ENCODE results near the gene AVEN.

AVEN gene

GRCh38 chr15:33839540-33839939, 199.5 kb downstream of the AVEN start:
- TF ChIP-seq, protein P1, sequence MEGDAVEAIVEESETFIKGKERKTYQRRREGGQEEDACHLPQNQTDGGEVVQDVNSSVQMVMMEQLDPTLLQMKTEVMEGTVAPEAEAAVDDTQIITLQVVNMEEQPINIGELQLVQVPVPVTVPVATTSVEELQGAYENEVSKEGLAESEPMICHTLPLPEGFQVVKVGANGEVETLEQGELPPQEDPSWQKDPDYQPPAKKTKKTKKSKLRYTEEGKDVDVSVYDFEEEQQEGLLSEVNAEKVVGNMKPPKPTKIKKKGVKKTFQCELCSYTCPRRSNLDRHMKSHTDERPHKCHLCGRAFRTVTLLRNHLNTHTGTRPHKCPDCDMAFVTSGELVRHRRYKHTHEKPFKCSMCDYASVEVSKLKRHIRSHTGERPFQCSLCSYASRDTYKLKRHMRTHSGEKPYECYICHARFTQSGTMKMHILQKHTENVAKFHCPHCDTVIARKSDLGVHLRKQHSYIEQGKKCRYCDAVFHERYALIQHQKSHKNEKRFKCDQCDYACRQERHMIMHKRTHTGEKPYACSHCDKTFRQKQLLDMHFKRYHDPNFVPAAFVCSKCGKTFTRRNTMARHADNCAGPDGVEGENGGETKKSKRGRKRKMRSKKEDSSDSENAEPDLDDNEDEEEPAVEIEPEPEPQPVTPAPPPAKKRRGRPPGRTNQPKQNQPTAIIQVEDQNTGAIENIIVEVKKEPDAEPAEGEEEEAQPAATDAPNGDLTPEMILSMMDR (IDR thresholded peaks at IDR 0.05; ENCODE audit: insufficient read depth, low read length, missing control alignments), result no peak
- no peak overlapping the region for H3K4me3 ChIP-seq (ENCODE audit: low read depth, low read length)
- DNase-seq (ENCODE audit: low read depth, low spot score), result no peak
- ChIA-PET CTCF (no interaction called here), POLR2A (no interaction called here)

DNA sequence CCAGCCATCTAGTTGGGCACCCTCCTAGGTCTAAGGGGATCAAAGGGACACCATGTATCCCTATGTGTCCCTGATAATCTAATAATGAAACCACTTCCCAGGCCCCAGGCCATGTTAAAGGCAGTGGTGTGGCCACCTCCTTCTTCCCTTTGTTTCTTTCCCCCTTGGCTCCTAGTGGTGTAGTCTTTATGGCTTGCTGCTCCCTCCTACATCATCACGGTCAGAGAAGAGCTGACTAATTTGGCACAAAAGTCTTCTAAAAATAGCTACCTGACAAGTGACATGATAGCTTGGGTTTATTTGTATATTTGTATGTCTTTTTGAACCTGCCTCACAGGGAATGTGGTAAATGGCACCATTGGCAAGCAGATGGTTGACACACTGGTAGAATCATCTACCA, 201.7 kb downstream of the AVEN start:
- ChIA-PET CTCF (no interaction called here), POLR2A (no interaction called here)
- DNase-seq (ENCODE audit: low read depth, low spot score), result no peak
- TF ChIP-seq, protein P1 (IDR thresholded peaks at IDR 0.05; ENCODE audit: insufficient read depth, low read length, missing control alignments), result no peak
- no peak overlapping the region for H3K4me3 ChIP-seq (ENCODE audit: low read depth, low read length)

- H3K4me3 ChIP-seq (ENCODE audit: low read depth, low read length), result no peak overlapping the region
- ChIA-PET POLR2A (interaction anchor here (0.6 kb wide), 1 partner anchor 29 kb away, joined by 3 read pairs; no protein-coding TSS in a partner anchor), CTCF (no interaction called here)
- TF ChIP-seq, protein P1 (IDR thresholded peaks at IDR 0.05; ENCODE audit: insufficient read depth, low read length, missing control alignments), result no peak
- DNase-seq (ENCODE audit: low read depth, low spot score), result no peak
Measured at GRCh38 chr15:33834892-33835743, 203.9 kb downstream of the AVEN start.

DNA sequence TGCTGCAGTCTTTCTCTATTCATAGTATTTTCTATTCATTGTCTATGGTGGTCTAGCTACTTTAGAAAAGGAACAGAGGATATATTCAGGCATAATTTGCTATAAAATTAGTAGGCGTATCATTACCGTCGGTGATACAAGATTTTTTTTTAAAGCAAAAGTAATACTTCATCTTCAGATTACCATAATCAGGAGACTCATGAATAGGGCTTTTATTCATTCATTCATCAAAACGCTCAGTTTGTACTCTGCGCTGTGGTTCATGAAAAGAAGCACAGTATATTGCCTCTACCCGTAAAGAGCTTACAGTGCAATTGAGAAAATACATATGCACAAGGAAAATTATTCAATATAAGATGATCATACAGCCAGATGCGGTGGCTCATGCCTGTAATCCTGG, 207.4 kb downstream of the AVEN start:
- POLR2A ChIA-PET, result no interaction called here
- DNase-seq (ENCODE audit: low read depth, low spot score), result no peak
- TF ChIP-seq, protein P1 (IDR thresholded peaks at IDR 0.05; ENCODE audit: insufficient read depth, low read length, missing control alignments), result no peak
- H3K4me3 ChIP-seq (ENCODE audit: low read depth, low read length), result no peak overlapping the region
- CTCF ChIA-PET, result no interaction called here

DNA sequence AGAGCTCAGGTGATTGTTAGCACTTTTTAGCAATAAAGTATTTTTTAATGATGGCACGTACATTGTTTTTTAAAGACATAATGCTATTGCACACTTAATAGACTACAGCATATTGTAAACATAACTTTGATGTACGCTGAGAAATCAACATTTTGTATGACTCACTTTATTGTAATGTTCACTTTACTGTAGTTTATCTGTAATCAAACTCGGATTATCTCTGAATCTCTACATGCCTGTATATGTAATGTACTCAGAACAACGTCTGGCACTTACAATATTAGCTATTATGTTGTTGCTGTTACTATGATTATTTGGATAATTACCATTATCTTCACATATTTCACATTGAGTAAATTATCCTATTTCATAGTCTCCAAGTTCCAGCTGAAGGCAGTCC, 208.7 kb downstream of the AVEN start:
- CTCF ChIA-PET, result no interaction called here

GRCh38 chr15:33826201-33826600, 212.8 kb downstream of the AVEN start:
- ChIA-PET CTCF (no interaction called here), POLR2A (no interaction called here)
- TF ChIP-seq, protein P1 (IDR thresholded peaks at IDR 0.05; ENCODE audit: insufficient read depth, low read length, missing control alignments), result no peak
- no peak overlapping the region for H3K4me3 ChIP-seq (ENCODE audit: low read depth, low read length)
- DNase-seq (ENCODE audit: low read depth, low spot score), result no peak

More for the DNA sequence above, 208.7 kb downstream of the AVEN start:
- DNase-seq (ENCODE audit: low read depth, low spot score), result no peak
- no peak overlapping the region for H3K4me3 ChIP-seq (ENCODE audit: low read depth, low read length)
- POLR2A ChIA-PET, result no interaction called here
- TF ChIP-seq, protein P1 (IDR thresholded peaks at IDR 0.05; ENCODE audit: insufficient read depth, low read length, missing control alignments), result no peak

Data from AG04449 (cell line).